VCaP (cell line): ENCODE data around the gene PDE4DIP.
"Not testable (repeated sequence)": the region's sequence is repeated elsewhere in the genome, so short reads cannot be mapped to it uniquely, and the experiment has no call there.

Experiments used
- H3K27ac ChIP-seq: fragments of 450-650 bp; 2 replicates; pipeline ENCODE4 v1.5.1; 2017
- TF ChIP-seq, protein P1 (sequence below): fragments of 450-650 bp; conservative IDR thresholded peaks from 2 replicates; pipeline ENCODE4 v1.5.1; 2017; ENCODE audit warnings: mild to moderate bottlenecking, moderate library complexity

The PDE4DIP gene

DNA sequence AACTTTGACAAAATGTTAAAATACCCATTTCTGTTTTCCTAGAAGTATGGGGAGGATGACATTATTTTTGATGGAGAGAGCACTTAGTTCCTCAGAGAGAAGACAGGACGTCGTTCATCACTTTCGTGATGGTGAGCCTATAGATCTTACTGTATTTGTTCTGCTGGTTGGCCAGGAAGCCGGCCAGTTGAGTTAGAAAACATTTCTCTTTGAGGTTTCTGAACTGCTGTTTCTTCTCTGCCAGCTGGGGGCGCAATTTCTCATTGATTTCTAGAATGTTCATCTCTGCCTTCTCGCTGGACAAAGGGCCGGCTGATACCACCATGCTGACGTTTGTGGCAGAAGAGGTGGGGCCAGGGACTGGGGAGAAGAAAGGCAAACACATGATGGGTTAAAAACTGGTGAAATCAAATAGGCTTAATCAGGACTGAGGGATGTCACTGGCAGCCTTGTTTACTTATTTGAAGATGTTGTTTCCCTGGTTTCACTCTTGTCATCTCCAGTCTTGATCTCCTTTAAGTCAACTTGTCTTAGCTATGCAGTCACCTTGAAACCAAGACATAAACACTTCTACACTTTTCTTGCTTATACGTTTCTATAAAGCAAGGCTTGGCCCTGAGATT lies 231.4 kb downstream of the PDE4DIP start:
- TF ChIP-seq, protein P1, sequence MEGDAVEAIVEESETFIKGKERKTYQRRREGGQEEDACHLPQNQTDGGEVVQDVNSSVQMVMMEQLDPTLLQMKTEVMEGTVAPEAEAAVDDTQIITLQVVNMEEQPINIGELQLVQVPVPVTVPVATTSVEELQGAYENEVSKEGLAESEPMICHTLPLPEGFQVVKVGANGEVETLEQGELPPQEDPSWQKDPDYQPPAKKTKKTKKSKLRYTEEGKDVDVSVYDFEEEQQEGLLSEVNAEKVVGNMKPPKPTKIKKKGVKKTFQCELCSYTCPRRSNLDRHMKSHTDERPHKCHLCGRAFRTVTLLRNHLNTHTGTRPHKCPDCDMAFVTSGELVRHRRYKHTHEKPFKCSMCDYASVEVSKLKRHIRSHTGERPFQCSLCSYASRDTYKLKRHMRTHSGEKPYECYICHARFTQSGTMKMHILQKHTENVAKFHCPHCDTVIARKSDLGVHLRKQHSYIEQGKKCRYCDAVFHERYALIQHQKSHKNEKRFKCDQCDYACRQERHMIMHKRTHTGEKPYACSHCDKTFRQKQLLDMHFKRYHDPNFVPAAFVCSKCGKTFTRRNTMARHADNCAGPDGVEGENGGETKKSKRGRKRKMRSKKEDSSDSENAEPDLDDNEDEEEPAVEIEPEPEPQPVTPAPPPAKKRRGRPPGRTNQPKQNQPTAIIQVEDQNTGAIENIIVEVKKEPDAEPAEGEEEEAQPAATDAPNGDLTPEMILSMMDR, result peak; percentile 22; the same call in 1 of the 2 replicates

More for the DNA sequence above, 231.4 kb downstream of the PDE4DIP start:
- not testable (repeated sequence) for H3K27ac ChIP-seq
